ENCODE measurements around the gene S100A2. TPM values are rescaled to one million over a fixed set of nuclear protein-coding genes. Genes with fewer than 3 reads are reported as not detected.

Gene S100A2
- total RNA-seq, result under 1 TPM; 0.74 to 0.77 TPM

GRCh38 chr1:153565529-153566374, at the start of gene S100A2:
Gene S100A2 (minus strand): TSS chr1:153565844. CDS start chr1:153563877, 1,967 bp downstream.
- Mint-ChIP-seq H3K9me3 (no peaks in the 10 kb centered on the region), H3K27me3 (ENCODE audit: low read depth) (no peaks in the 10 kb centered on the region), H3K36me3 (ENCODE audit: low read depth) (no peaks in the 10 kb centered on the region), H3K4me1 (ENCODE audit: low read depth) (peaks cover 38% of the 10 kb centered on the region), H3K4me3 (peak within 1 kb of the TSS; percentile 57), H3K27ac (peak within 1 kb of the TSS; percentile 95)
- CTCF ChIA-PET, result interaction anchor here (0.5 to 6.0 kb wide), 8 partner anchors 15 to 204 kb away, joined by 3 to 44 read pairs (median 5); partner anchors contain the start of genes S100A4 and S100A6
- intact Hi-C loops (cut with micrococcal nuclease), result loop anchor here (1.0 to 5.0 kb wide), 2 partner anchors 20 to 162 kb away; partner anchors contain the start of genes INTS3 and S100A4
- DNase-seq, result peak; percentile 71

- peaks cover 1% of the 10 kb centered on the region for H3K4me1 Mint-ChIP-seq (ENCODE audit: low read depth)
- intact Hi-C loops (cut with micrococcal nuclease), result no loop called here
- H3K27me3 Mint-ChIP-seq (ENCODE audit: low read depth), result no peaks in the 10 kb centered on the region
- no peaks in the 10 kb centered on the region for H3K9me3 Mint-ChIP-seq
- CTCF ChIA-PET, result interaction anchor here (0.7 to 6.3 kb wide), 8 partner anchors 9 to 105 kb away, joined by 3 to 43 read pairs (median 3); partner anchors contain the start of gene S100A13
- no peak overlapping the region for H3K27ac Mint-ChIP-seq
- DNase-seq, result no peak
- H3K36me3 Mint-ChIP-seq (ENCODE audit: low read depth), result no peaks in the 10 kb centered on the region
- H3K4me3 Mint-ChIP-seq, result no peak overlapping the region
These were observed 49.8 kb upstream of the S100A2 start for GRCh38 chr1:153615406-153615805.

GRCh38 chr1:153614906-153615305, 49.3 kb upstream of the S100A2 start:
- no peak for DNase-seq
- CTCF ChIA-PET, result interaction anchor here (0.7 to 6.3 kb wide), 6 partner anchors 8 to 104 kb away, joined by 3 to 43 read pairs (median 6); no protein-coding TSS in a partner anchor
- intact Hi-C loops (cut with micrococcal nuclease), result no loop called here
- no peaks in the 10 kb centered on the region for H3K9me3 Mint-ChIP-seq
- H3K4me3 Mint-ChIP-seq, result no peak overlapping the region
- no peak overlapping the region for H3K27ac Mint-ChIP-seq
- H3K4me1 Mint-ChIP-seq (ENCODE audit: low read depth), result peaks cover 1% of the 10 kb centered on the region
- no peaks in the 10 kb centered on the region for H3K36me3 Mint-ChIP-seq (ENCODE audit: low read depth)
- no peaks in the 10 kb centered on the region for H3K27me3 Mint-ChIP-seq (ENCODE audit: low read depth)

GRCh38 chr1:153614189-153614900, 48.7 kb upstream of the S100A2 start:
- DNase-seq, result no peak
- H3K36me3 Mint-ChIP-seq (ENCODE audit: low read depth), result no peaks in the 10 kb centered on the region
- CTCF ChIA-PET, result interaction anchor here (0.6 to 6.3 kb wide), 8 partner anchors 9 to 268 kb away, joined by 3 to 43 read pairs (median 4); no protein-coding TSS in a partner anchor
- H3K4me1 Mint-ChIP-seq (ENCODE audit: low read depth), result peaks cover 1% of the 10 kb centered on the region
- H3K4me3 Mint-ChIP-seq, result no peak overlapping the region
- H3K27me3 Mint-ChIP-seq (ENCODE audit: low read depth), result no peaks in the 10 kb centered on the region
- no peaks in the 10 kb centered on the region for H3K9me3 Mint-ChIP-seq
- intact Hi-C loops (cut with micrococcal nuclease), result no loop called here
- H3K27ac Mint-ChIP-seq, result no peak overlapping the region

GRCh38 chr1:153613406-153613805, 47.8 kb upstream of the S100A2 start:
- Mint-ChIP-seq H3K27me3 (ENCODE audit: low read depth) (no peaks in the 10 kb centered on the region), H3K27ac (no peak overlapping the region), H3K4me1 (ENCODE audit: low read depth) (peaks cover 1% of the 10 kb centered on the region), H3K36me3 (ENCODE audit: low read depth) (no peaks in the 10 kb centered on the region), H3K9me3 (no peaks in the 10 kb centered on the region), H3K4me3 (no peak overlapping the region)
- CTCF ChIA-PET, result interaction anchor here (1.1 to 6.3 kb wide), 4 partner anchors 10 to 103 kb away, joined by 3 to 43 read pairs (median 7); no protein-coding TSS in a partner anchor
- no peak for DNase-seq
- intact Hi-C loops (cut with micrococcal nuclease), result no loop called here

GRCh38 chr1:153612755-153613331, 47.2 kb upstream of the S100A2 start, which contains the start of gene S100A16:
Gene S100A16 (minus strand): TSS chr1:153613137. CDS start chr1:153608151, 4,986 bp downstream.
- CTCF ChIA-PET, result interaction anchor here (1.0 to 1.7 kb wide), 2 partner anchors 9 to 35 kb away, joined by 5 read pairs; no protein-coding TSS in a partner anchor
- no peak for DNase-seq
- H3K27me3 Mint-ChIP-seq (ENCODE audit: low read depth), result no peaks in the 10 kb centered on the region
- H3K9me3 Mint-ChIP-seq, result no peaks in the 10 kb centered on the region
- H3K36me3 Mint-ChIP-seq (ENCODE audit: low read depth), result no peaks in the 10 kb centered on the region
- H3K4me3 Mint-ChIP-seq, result no peak within 1 kb of the TSS
- no peak within 1 kb of the TSS for H3K27ac Mint-ChIP-seq
- H3K4me1 Mint-ChIP-seq (ENCODE audit: low read depth), result peaks cover 1% of the 10 kb centered on the region
- intact Hi-C loops (cut with micrococcal nuclease), result no loop called here

GRCh38 chr1:153612111-153612754, 46.6 kb upstream of the S100A2 start:
- H3K27me3 Mint-ChIP-seq (ENCODE audit: low read depth), result no peaks in the 10 kb centered on the region
- no peak overlapping the region for H3K4me3 Mint-ChIP-seq
- CTCF ChIA-PET, result interaction anchor here (1.0 kb wide), 1 partner anchor 10 kb away, joined by 5 read pairs; no protein-coding TSS in a partner anchor
- DNase-seq, result no peak
- H3K36me3 Mint-ChIP-seq (ENCODE audit: low read depth), result no peaks in the 10 kb centered on the region
- no peaks in the 10 kb centered on the region for H3K9me3 Mint-ChIP-seq
- H3K27ac Mint-ChIP-seq, result no peak overlapping the region
- no peaks in the 10 kb centered on the region for H3K4me1 Mint-ChIP-seq (ENCODE audit: low read depth)
- intact Hi-C loops (cut with micrococcal nuclease), result no loop called here

GRCh38 chr1:153611356-153611755, 45.7 kb upstream of the S100A2 start:
- Mint-ChIP-seq H3K4me1 (ENCODE audit: low read depth) (no peaks in the 10 kb centered on the region), H3K4me3 (no peak overlapping the region), H3K9me3 (no peaks in the 10 kb centered on the region), H3K27ac (no peak overlapping the region), H3K36me3 (ENCODE audit: low read depth) (no peaks in the 10 kb centered on the region), H3K27me3 (ENCODE audit: low read depth) (no peaks in the 10 kb centered on the region)
- CTCF ChIA-PET, result no interaction called here
- intact Hi-C loops (cut with micrococcal nuclease), result no loop called here
- DNase-seq, result no peak

GRCh38 chr1:153610811-153611301, 45.2 kb upstream of the S100A2 start:
- DNase-seq, result no peak
- Mint-ChIP-seq H3K27me3 (ENCODE audit: low read depth) (no peaks in the 10 kb centered on the region), H3K36me3 (ENCODE audit: low read depth) (no peaks in the 10 kb centered on the region), H3K4me1 (ENCODE audit: low read depth) (no peaks in the 10 kb centered on the region), H3K27ac (no peak overlapping the region), H3K9me3 (no peaks in the 10 kb centered on the region), H3K4me3 (no peak overlapping the region)
- intact Hi-C loops (cut with micrococcal nuclease), result no loop called here
- CTCF ChIA-PET, result no interaction called here

DNA sequence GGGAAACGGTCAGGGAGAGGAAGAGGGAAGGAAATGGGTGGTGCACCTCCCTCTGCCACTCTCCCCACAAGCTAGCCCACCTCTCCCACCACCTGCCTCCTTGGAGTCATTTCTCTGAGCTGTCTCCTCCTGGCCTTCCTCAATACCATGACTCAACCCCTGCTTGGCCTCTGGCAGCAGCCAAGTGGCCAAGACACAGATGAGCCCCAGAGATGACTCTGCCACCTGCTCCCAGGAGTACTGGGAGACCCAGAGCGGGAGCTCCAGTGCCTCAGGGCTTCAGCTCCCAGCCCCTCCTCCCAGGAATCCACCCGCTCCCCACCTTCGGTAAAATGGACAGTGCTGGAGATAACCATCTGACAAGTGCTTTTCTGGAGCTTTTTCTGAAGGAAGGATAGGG, 44.7 kb upstream of the S100A2 start:
- no peak overlapping the region for H3K27ac Mint-ChIP-seq
- no peak for DNase-seq
- no peaks in the 10 kb centered on the region for H3K4me1 Mint-ChIP-seq (ENCODE audit: low read depth)
- no peak overlapping the region for H3K4me3 Mint-ChIP-seq
- H3K9me3 Mint-ChIP-seq, result no peaks in the 10 kb centered on the region
- intact Hi-C loops (cut with micrococcal nuclease), result no loop called here
- H3K27me3 Mint-ChIP-seq (ENCODE audit: low read depth), result no peaks in the 10 kb centered on the region
- no peaks in the 10 kb centered on the region for H3K36me3 Mint-ChIP-seq (ENCODE audit: low read depth)
- CTCF ChIA-PET, result no interaction called here

- DNase-seq, result no peak
- intact Hi-C loops (cut with micrococcal nuclease), result no loop called here
- H3K36me3 Mint-ChIP-seq (ENCODE audit: low read depth), result no peaks in the 10 kb centered on the region
- H3K4me1 Mint-ChIP-seq (ENCODE audit: low read depth), result no peaks in the 10 kb centered on the region
- H3K27me3 Mint-ChIP-seq (ENCODE audit: low read depth), result no peaks in the 10 kb centered on the region
- no peak overlapping the region for H3K27ac Mint-ChIP-seq
- CTCF ChIA-PET, result interaction anchor here (0.6 kb wide), 1 partner anchor 90 kb away, joined by 4 read pairs; no protein-coding TSS in a partner anchor
- H3K4me3 Mint-ChIP-seq, result no peak overlapping the region
- no peaks in the 10 kb centered on the region for H3K9me3 Mint-ChIP-seq
These were observed 43.9 kb upstream of the S100A2 start for GRCh38 chr1:153609585-153609907.
